HCT116 (cell line): Measurements from ENCODE around the gene MAST4. TPM values are rescaled to one million over a fixed set of nuclear protein-coding genes. Genes with fewer than 3 reads are reported as not detected.
A peak's percentile ranks its signal among the peaks of the same experiment; 100 is the strongest.

ENCODE experiments used
- ATAC-seq: fragments of 200-7000 bp; cut with Tn5 transposase; 2 replicates; pipeline ENCODE4 v1.9.1; 2020; ENCODE audit warnings: mild to moderate bottlenecking, moderate library complexity
- BruUV-seq: library from RNA; stranded (reverse); fragments of 400-500 nt; replicated peaks from 2 replicates; lab custom pipeline; 2021; lab: Mats Ljungman, UMichigan
- CTCF ChIA-PET: fragments of 300-600 bp; sonication (Branson Sonifier 250); formaldehyde crosslinking; loops from one replicate; lab custom pipeline; 2021; ENCODE audit warnings: antibody characterized with exemption; lab: Charles Lee
- POLR2A ChIA-PET: fragments of 300-600, 350-600 bp; sonication (Branson Sonifier 250); formaldehyde crosslinking; loops from one replicate; lab custom pipeline; 2021; ENCODE audit warnings: antibody characterized with exemption; lab: Charles Lee
- RAD21 ChIA-PET, 2 experiments: fragments of 300-600 bp; sonication (Branson Sonifier 250); formaldehyde crosslinking; loops; one replicate each; lab custom pipeline; 2023; ENCODE audit warnings: low total read pairs in 2 of 2; ENCODE audit not compliant: uncharacterized antibody in 2 of 2, unreplicated experiment in 2 of 2, low non-redundant PET in 1 of 2; lab: Charles Lee
- DNase-seq: peaks from one replicate; pipeline ENCODE4 v3.0.0-alpha.2; 2010; ENCODE audit warnings: low read depth, low spot score
- H2AFZ ChIP-seq: fragments of 200-600 bp; shearing (Covaris generic), sonication (generic); 2 replicates; pipeline ENCODE4 v1.6.1; 2017; ENCODE audit warnings: low read depth, mixed run types, mixed read lengths, antibody characterized with exemption, low read length; ENCODE audit not compliant: poor library complexity, severe bottlenecking
- H3K27ac ChIP-seq: 2 replicates; pipeline ENCODE4 v1.5.1; 2012; ENCODE audit warnings: low read depth, low read length
- H3K27me3 ChIP-seq: fragments of 200-600 bp; sonication (generic); 2 replicates; pipeline ENCODE4 v1.6.1; 2016; ENCODE audit warnings: mixed run types, low read length, mixed read lengths; ENCODE audit not compliant: insufficient read depth
- H3K36me3 ChIP-seq, 2 experiments: fragments of 200-500 bp in 1 of 2; fragments of 200-600 bp in 1 of 2; sonication (Bioruptor generic) in 1 of 2; sonication (generic) in 1 of 2; 2 replicates each; pipeline versions ENCODE4 v1.5.1 to v1.6.1; 2014 to 2016; ENCODE audit warnings: low read length in 2 of 2, inconsistent platforms in 1 of 2, mixed read lengths in 1 of 2, mixed run types in 1 of 2; ENCODE audit not compliant: insufficient read depth in 2 of 2, control insufficient read depth in 1 of 2
- H3K4me1 ChIP-seq, 2 experiments: fragments of 200-600 bp in 1 of 2; sonication (generic) in 1 of 2; 2 replicates each; pipeline versions ENCODE4 v1.5.1 to v1.6.1; 2012 to 2017; ENCODE audit warnings: low read length in 2 of 2, inconsistent platforms in 1 of 2, mild to moderate bottlenecking in 1 of 2, mixed read lengths in 1 of 2, mixed run types in 1 of 2, moderate library complexity in 1 of 2; ENCODE audit not compliant: insufficient read depth in 2 of 2, control insufficient read depth in 1 of 2
- H3K4me2 ChIP-seq: fragments of 200-600 bp; sonication (generic); 2 replicates; pipeline ENCODE4 v1.6.1; 2017; ENCODE audit warnings: mixed run types, low read length, mixed read lengths
- H3K4me3 ChIP-seq, 2 experiments: fragments of 200-600 bp in 1 of 2; sonication (generic) in 1 of 2; replicated peaks in 1 of 2; 2 replicates each; pipeline ENCODE4 v1.5.1; 2011 to 2016; ENCODE audit warnings: low read length in 2 of 2, control low read depth in 1 of 2, low read depth in 1 of 2, mild to moderate bottlenecking in 1 of 2, mixed read lengths in 1 of 2, mixed run types in 1 of 2
- H3K79me2 ChIP-seq: fragments of 200-600 bp; sonication (generic); 2 replicates; pipeline ENCODE4 v1.6.1; 2017; ENCODE audit warnings: mild to moderate bottlenecking, mixed run types, low read length, moderate library complexity, mixed read lengths; ENCODE audit not compliant: insufficient read depth
- H3K9ac ChIP-seq: fragments of 200-600 bp; sonication (generic); 2 replicates; pipeline ENCODE4 v1.6.1; 2016; ENCODE audit warnings: low read length, mixed read lengths
- H3K9me2 ChIP-seq: fragments of 200-600 bp; sonication (generic), shearing (Covaris generic); 2 replicates; pipeline ENCODE4 v1.6.1; 2017; ENCODE audit warnings: mixed run types, mild to moderate bottlenecking, moderate library complexity; ENCODE audit not compliant: insufficient read depth
- H3K9me3 ChIP-seq, 2 experiments: fragments of 200-500 bp in 1 of 2; fragments of 200-600 bp in 1 of 2; sonication (Bioruptor generic) in 1 of 2; sonication (generic) in 1 of 2; 2 replicates each; pipeline ENCODE4 v1.6.1; 2014 to 2017; ENCODE audit warnings: low read length in 2 of 2, mixed read lengths in 2 of 2, inconsistent platforms in 1 of 2, low read depth in 1 of 2, mild to moderate bottlenecking in 1 of 2, mixed run types in 1 of 2, moderate library complexity in 1 of 2; ENCODE audit not compliant: control insufficient read depth in 1 of 2, insufficient read depth in 1 of 2
- H4K20me1 ChIP-seq: fragments of 200-600 bp; sonication (generic), shearing (Covaris generic); 2 replicates; pipeline ENCODE4 v1.6.1; 2017; ENCODE audit warnings: mixed run types, mild to moderate bottlenecking, moderate library complexity; ENCODE audit not compliant: insufficient read depth
- ATF3 ChIP-seq: IDR thresholded peaks from 2 replicates; pipeline ENCODE4 v1.6.1; 2012
- CTCF ChIP-seq, 3 experiments: fragments of 200-600 bp in 1 of 3; sonication (generic) in 1 of 3; IDR thresholded peaks in 2 of 3; conservative IDR thresholded peaks in 1 of 3; 2 replicates each; pipeline ENCODE4 v1.5.1; 2012 to 2017; ENCODE audit warnings: low read depth in 2 of 3, low read length in 2 of 3, antibody characterized with exemption in 1 of 3, borderline replicate concordance in 1 of 3, control low read depth in 1 of 3, mild to moderate bottlenecking in 1 of 3, mixed read lengths in 1 of 3, mixed run types in 1 of 3, moderate library complexity in 1 of 3; ENCODE audit not compliant: insufficient read depth in 1 of 3
- ELF1 ChIP-seq: IDR thresholded peaks from 2 replicates; pipeline ENCODE4 v1.6.1; 2012; ENCODE audit warnings: low read depth, borderline replicate concordance
- EZH2phosphoT487 ChIP-seq: fragments of 200-600 bp; IDR thresholded peaks from 2 replicates; pipeline ENCODE4 v1.6.1; 2018; ENCODE audit warnings: antibody characterized with exemption, borderline replicate concordance
- POLR2AphosphoS5 ChIP-seq: IDR thresholded peaks from 2 replicates; pipeline ENCODE4 v1.6.1; 2011; ENCODE audit warnings: mild to moderate bottlenecking, low read depth, low read length, moderate library complexity
- RAD21 ChIP-seq: IDR thresholded peaks from 2 replicates; pipeline ENCODE4 v1.6.1; 2012; ENCODE audit warnings: low read depth, mild to moderate bottlenecking
- TCF7L2 ChIP-seq: IDR thresholded peaks from 2 replicates; pipeline ENCODE4 v1.7.0; 2011; ENCODE audit warnings: borderline replicate concordance, inconsistent platforms; ENCODE audit not compliant: insufficient read depth, insufficient read length; ENCODE audit errors: extremely low read depth
- YY1 ChIP-seq: IDR thresholded peaks from 2 replicates; pipeline ENCODE4 v1.6.1; 2011; ENCODE audit warnings: low read length, low read depth, moderate library complexity, mild to moderate bottlenecking; ENCODE audit not compliant: insufficient replicate concordance; ENCODE audit errors: extremely low read depth
- ZNF274 ChIP-seq: fragments of 200-500 bp; sonication (Bioruptor generic); IDR thresholded peaks from 2 replicates; pipeline ENCODE4 v1.6.1; 2014; ENCODE audit warnings: mild to moderate bottlenecking, low read depth, low read length, inconsistent platforms
- intact Hi-C: fragments of 100-400 bp; cut with micrococcal nuclease; formaldehyde crosslinking; loops from 2 replicates; pipeline ENCODE4 v1.10.0; 2022
- total RNA-seq: library from RNA; stranded (reverse); gene quantifications from one replicate; pipeline ENCODE4 v1.2.1, GENCODE V29; 2021; ENCODE audit not compliant: unreplicated experiment
- TF ChIP-seq, protein P1 (sequence below): IDR thresholded peaks from 2 replicates; pipeline ENCODE4 v1.6.1; 2011; ENCODE audit warnings: mild to moderate bottlenecking, low read length, moderate library complexity; ENCODE audit not compliant: insufficient replicate concordance; ENCODE audit errors: extremely low read depth

MAST4 gene
- total RNA-seq, 1 experiment from 2014 or later, result 1.1 TPM

DNA sequence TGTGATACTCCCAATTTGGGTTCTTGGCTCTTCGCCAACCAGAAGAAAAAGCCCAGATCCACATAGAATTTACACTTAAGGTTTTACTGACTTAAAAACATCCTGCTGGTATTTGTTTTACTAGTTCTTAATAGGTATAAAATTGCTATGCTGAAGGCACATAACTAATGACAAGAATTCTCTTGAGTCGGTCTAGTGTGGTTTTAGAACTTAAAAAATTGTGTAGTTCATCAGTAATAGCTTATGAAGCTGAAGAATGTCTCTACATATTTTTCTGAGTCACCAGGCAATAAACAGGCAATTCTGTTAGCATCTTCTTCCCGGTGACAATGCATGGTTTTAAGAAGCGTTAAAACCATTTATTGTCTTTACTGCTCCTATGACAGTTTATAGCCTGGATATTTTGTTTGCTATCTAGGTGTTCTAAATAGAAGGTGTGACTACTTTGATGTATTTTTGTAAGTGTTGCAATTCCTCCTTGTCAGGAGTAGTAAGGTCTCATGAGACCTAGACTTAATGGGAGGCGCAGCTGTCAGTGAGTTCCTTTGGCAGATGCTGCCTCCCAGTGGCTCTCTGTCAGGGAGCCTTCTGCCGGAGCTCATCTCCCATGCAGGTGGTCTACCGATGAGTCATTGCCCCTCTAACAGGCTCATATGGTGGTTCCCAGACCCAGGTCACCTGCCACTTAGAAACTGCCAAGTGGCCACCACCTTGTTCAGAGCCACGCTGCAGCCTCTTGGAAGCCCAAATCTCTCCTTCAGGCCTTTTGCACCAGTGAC, 173.8 kb downstream of the MAST4 start:
- H4K20me1 ChIP-seq, result no peaks in the 10 kb centered on the region
- ChIA-PET POLR2A (no interaction called here), CTCF (interaction anchor here (0.8 kb wide), 1 partner anchor 464 kb away, joined by 7 read pairs; no protein-coding TSS in a partner anchor), RAD21 (no interaction called here)
- H3K27me3 ChIP-seq, result peaks cover 49% of the 10 kb centered on the region
- no TSS peak for BruUV-seq
- DNase-seq (no peak), ATAC-seq (peak; percentile 55; the same call in 1 of the 2 replicates)
- TF ChIP-seq POLR2AphosphoS5, result no peak
- TF ChIP-seq, protein P1, sequence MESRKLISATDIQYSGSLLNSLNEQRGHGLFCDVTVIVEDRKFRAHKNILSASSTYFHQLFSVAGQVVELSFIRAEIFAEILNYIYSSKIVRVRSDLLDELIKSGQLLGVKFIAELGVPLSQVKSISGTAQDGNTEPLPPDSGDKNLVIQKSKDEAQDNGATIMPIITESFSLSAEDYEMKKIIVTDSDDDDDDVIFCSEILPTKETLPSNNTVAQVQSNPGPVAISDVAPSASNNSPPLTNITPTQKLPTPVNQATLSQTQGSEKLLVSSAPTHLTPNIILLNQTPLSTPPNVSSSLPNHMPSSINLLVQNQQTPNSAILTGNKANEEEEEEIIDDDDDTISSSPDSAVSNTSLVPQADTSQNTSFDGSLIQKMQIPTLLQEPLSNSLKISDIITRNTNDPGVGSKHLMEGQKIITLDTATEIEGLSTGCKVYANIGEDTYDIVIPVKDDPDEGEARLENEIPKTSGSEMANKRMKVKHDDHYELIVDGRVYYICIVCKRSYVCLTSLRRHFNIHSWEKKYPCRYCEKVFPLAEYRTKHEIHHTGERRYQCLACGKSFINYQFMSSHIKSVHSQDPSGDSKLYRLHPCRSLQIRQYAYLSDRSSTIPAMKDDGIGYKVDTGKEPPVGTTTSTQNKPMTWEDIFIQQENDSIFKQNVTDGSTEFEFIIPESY, result no peak
- TF ChIP-seq RAD21, result peak; percentile 41
- TF ChIP-seq ELF1, result no peak
- TF ChIP-seq ZNF274, result no peak
- no peak for TF ChIP-seq EZH2phosphoT487
- TF ChIP-seq YY1, result no peak
- TF ChIP-seq CTCF (IDR thresholded peaks at IDR 0.05 in 2 of 3, conservative IDR thresholded peaks at IDR 0.05 in 1 of 3; ENCODE audit: borderline replicate concordance in 1 of 3, insufficient read depth in 1 of 3, low read depth in 2 of 3, low read length in 2 of 3), result peak in 2 of 3 experiments; percentile 14 to 35; a peak in 3 of 6 replicates
- TF ChIP-seq ATF3, result no peak
- TF ChIP-seq TCF7L2, result no peak
- H3K9me3 ChIP-seq, result no peaks in the 10 kb centered on the region
- H3K36me3 ChIP-seq, result no peaks in the 10 kb centered on the region
- H2AFZ ChIP-seq, result no peak overlapping the region
- H3K27ac ChIP-seq, result no peak overlapping the region
- H3K4me1 ChIP-seq, result no peaks in the 10 kb centered on the region
- H3K9me2 ChIP-seq, result no peaks in the 10 kb centered on the region
- no peak overlapping the region for H3K4me3 ChIP-seq
- no peaks in the 10 kb centered on the region for H3K79me2 ChIP-seq
- no peak overlapping the region for H3K9ac ChIP-seq
- no peak overlapping the region for H3K4me2 ChIP-seq
- intact Hi-C loops, result no loop called here
